H1 (cell line): ENCODE data around the gene CCBE1. TPM values are rescaled to one million over a fixed set of nuclear protein-coding genes. Genes with fewer than 3 reads are reported as not detected.

ENCODE experiments used
- CTCF ChIA-PET: fragments of 300-600 bp; sonication (Branson Sonifier 250); formaldehyde crosslinking; loops from one replicate; lab custom pipeline; 2021; ENCODE audit not compliant: partially characterized antibody; lab: Charles Lee
- POLR2A ChIA-PET: fragments of 300-600 bp; sonication (Branson Sonifier 250); formaldehyde crosslinking; loops from one replicate; lab custom pipeline; 2021; ENCODE audit warnings: inconsistent platforms; ENCODE audit not compliant: partially characterized antibody; lab: Charles Lee
- DNase-seq, 2 experiments: peaks; one replicate each; pipeline versions ENCODE4 v3.0.0 to v3.0.0-alpha.2; 2010 to 2022; ENCODE audit warnings: low spot score in 2 of 2, low read depth in 1 of 2, mixed read lengths in 1 of 2
- FAIRE-seq: peaks from 2 replicates; lab custom pipeline; 2011; peaks lifted over from hg19 to GRCh38; lab: Jason Lieb, UNC
- H2AFZ ChIP-seq: 2 replicates; pipeline ENCODE4 v1.8.1; 2012; ENCODE audit warnings: low read length, inconsistent platforms
- H2AK5ac ChIP-seq: 2 replicates; pipeline ENCODE4 v1.6.1; 2013; ENCODE audit warnings: low read depth, low read length
- H2BK120ac ChIP-seq: replicated peaks from 2 replicates; pipeline ENCODE3; 2013; ENCODE audit warnings: low read depth, low read length, inconsistent platforms
- H2BK12ac ChIP-seq: 2 replicates; pipeline ENCODE4 v1.6.1; 2013; ENCODE audit warnings: low read depth, low read length
- H2BK15ac ChIP-seq: 2 replicates; pipeline ENCODE4 v1.6.1; 2013; ENCODE audit warnings: low read length
- H2BK20ac ChIP-seq: 2 replicates; pipeline ENCODE4 v1.6.1; 2013; ENCODE audit warnings: low read length
- H2BK5ac ChIP-seq: 2 replicates; pipeline ENCODE4 v1.6.1; 2013; ENCODE audit warnings: low read depth, low read length
- H3K14ac ChIP-seq: 2 replicates; pipeline ENCODE4 v1.6.1; 2013; ENCODE audit warnings: inconsistent platforms; ENCODE audit not compliant: insufficient read length
- H3K18ac ChIP-seq: 2 replicates; pipeline ENCODE4 v1.6.1; 2013; ENCODE audit warnings: low read length; ENCODE audit errors: extremely low read depth
- H3K23ac ChIP-seq: 2 replicates; pipeline ENCODE4 v1.6.1; 2013; ENCODE audit warnings: inconsistent platforms; ENCODE audit not compliant: insufficient read length
- H3K23me2 ChIP-seq: 2 replicates; pipeline ENCODE4 v1.6.1; 2013; ENCODE audit warnings: low read depth, low read length
- H3K27ac ChIP-seq: 2 replicates; pipeline ENCODE4 v1.6.1; 2011; ENCODE audit warnings: low read depth, low read length, inconsistent platforms
- H3K27me3 ChIP-seq, 4 experiments: replicated peaks in 1 of 4; 1 replicate in 1 of 4; 2 replicates in 3 of 4; pipeline versions ENCODE4 v1.6.1 to v1.8.1; 2011 to 2013; ENCODE audit warnings: low read length in 3 of 4, mild to moderate bottlenecking in 3 of 4, inconsistent platforms in 2 of 4, mixed read lengths in 2 of 4, moderate library complexity in 1 of 4; ENCODE audit not compliant: control insufficient read depth in 3 of 4, insufficient read depth in 3 of 4; ENCODE audit errors: extremely low read depth in 1 of 4
- H3K36me3 ChIP-seq, 4 experiments: 2 replicates each; pipeline versions ENCODE4 v1.6.1 to v1.8.1; 2011 to 2013; ENCODE audit warnings: mild to moderate bottlenecking in 4 of 4, low read length in 3 of 4, moderate library complexity in 2 of 4, control low read depth in 1 of 4, inconsistent platforms in 1 of 4; ENCODE audit not compliant: insufficient read depth in 4 of 4, control insufficient read depth in 2 of 4
- H3K4ac ChIP-seq: replicated peaks from 2 replicates; pipeline ENCODE3; 2013; ENCODE audit warnings: low read length, low read depth, mixed read lengths, inconsistent platforms; ENCODE audit not compliant: insufficient read length
- H3K4me1 ChIP-seq, 4 experiments: replicated peaks in 1 of 4; 1 replicate in 1 of 4; 2 replicates in 3 of 4; pipeline versions ENCODE4 v1.6.1 to v1.8.1; 2011 to 2013; ENCODE audit warnings: low read length in 3 of 4, inconsistent platforms in 2 of 4, mixed read lengths in 1 of 4; ENCODE audit not compliant: insufficient read depth in 4 of 4, control insufficient read depth in 3 of 4
- H3K4me2 ChIP-seq, 2 experiments: 2 replicates each; pipeline versions ENCODE4 v1.6.1 to v1.8.1; 2011 to 2013; ENCODE audit warnings: low read depth in 2 of 2, low read length in 2 of 2, control low read depth in 1 of 2, inconsistent platforms in 1 of 2, mild to moderate bottlenecking in 1 of 2; ENCODE audit not compliant: insufficient read depth in 1 of 2
- H3K4me3 ChIP-seq, 4 experiments: fragments of 200-600, 300-600 bp in 1 of 4; sonication (generic), shearing (Covaris generic), sonication (Bioruptor Twin) in 1 of 4; 2 replicates each; pipeline versions ENCODE4 v1.5.1 to v1.8.1; 2011 to 2016; ENCODE audit warnings: low read length in 4 of 4, low read depth in 3 of 4, control low read depth in 2 of 4, inconsistent platforms in 2 of 4, mild to moderate bottlenecking in 2 of 4, mixed read lengths in 1 of 4, moderate library complexity in 1 of 4; ENCODE audit not compliant: insufficient read depth in 2 of 4; ENCODE audit errors: extremely low read depth in 1 of 4
- H3K56ac ChIP-seq: replicated peaks from 2 replicates; pipeline ENCODE3; 2013; ENCODE audit warnings: low read depth, mild to moderate bottlenecking, mixed read lengths, low read length, inconsistent platforms; ENCODE audit not compliant: insufficient read length
- H3K79me1 ChIP-seq: 2 replicates; pipeline ENCODE4 v1.6.1; 2013; ENCODE audit warnings: low read depth, low read length, control low read depth
- H3K79me2 ChIP-seq, 2 experiments: 2 replicates each; pipeline versions ENCODE4 v1.6.1 to v1.8.1; 2012 to 2013; ENCODE audit warnings: low read length in 2 of 2, mild to moderate bottlenecking in 2 of 2, inconsistent platforms in 1 of 2; ENCODE audit not compliant: insufficient read depth in 2 of 2, control insufficient read depth in 1 of 2
- H3K9ac ChIP-seq, 4 experiments: replicated peaks in 1 of 4; 1 replicate in 1 of 4; 2 replicates in 3 of 4; pipeline versions ENCODE4 v1.6.1 to v1.8.1; 2011 to 2013; ENCODE audit warnings: low read depth in 3 of 4, low read length in 3 of 4, control low read depth in 2 of 4, mild to moderate bottlenecking in 2 of 4, moderate library complexity in 2 of 4, inconsistent platforms in 1 of 4; ENCODE audit errors: extremely low read depth in 1 of 4
- H3K9me3 ChIP-seq, 2 experiments: 2 replicates each; pipeline versions ENCODE4 v1.6.1 to v1.8.1; 2012 to 2013; ENCODE audit warnings: mild to moderate bottlenecking in 2 of 2, moderate library complexity in 2 of 2, control low read depth in 1 of 2, inconsistent platforms in 1 of 2, low read depth in 1 of 2, low read length in 1 of 2, mixed read lengths in 1 of 2; ENCODE audit not compliant: insufficient read depth in 2 of 2
- H4K20me1 ChIP-seq, 2 experiments: replicated peaks in 1 of 2; 2 replicates each; pipeline versions ENCODE3 to v1.8.1; 2011 to 2013; ENCODE audit warnings: inconsistent platforms in 2 of 2, low read length in 2 of 2, mild to moderate bottlenecking in 1 of 2; ENCODE audit not compliant: insufficient read depth in 2 of 2, control insufficient read depth in 1 of 2
- H4K5ac ChIP-seq: 2 replicates; pipeline ENCODE4 v1.6.1; 2013; ENCODE audit warnings: low read length, low read depth, mixed read lengths, inconsistent platforms; ENCODE audit not compliant: insufficient read length
- H4K8ac ChIP-seq: 2 replicates; pipeline ENCODE4 v1.8.0; 2013; ENCODE audit warnings: mild to moderate bottlenecking, moderate library complexity, low read length, inconsistent platforms; ENCODE audit not compliant: insufficient read depth; ENCODE audit errors: extremely low read depth
- H4K91ac ChIP-seq: replicated peaks from 2 replicates; pipeline ENCODE3; 2013; ENCODE audit warnings: low read length, mixed read lengths, inconsistent platforms; ENCODE audit not compliant: insufficient read length
- ATF2 ChIP-seq: IDR thresholded peaks from 2 replicates; pipeline ENCODE4 v1.6.1; 2012; ENCODE audit warnings: low read length, inconsistent platforms
- CBX8 ChIP-seq: fragments of 300-800, 300-1000 bp; sonication (generic); IDR thresholded peaks from 2 replicates; pipeline ENCODE4 v1.7.1; 2016; ENCODE audit warnings: low read depth, low read length, borderline replicate concordance
- MAX ChIP-seq: IDR thresholded peaks from 2 replicates; pipeline ENCODE4 v1.6.1; 2012; ENCODE audit warnings: inconsistent platforms
- RAD21 ChIP-seq, 2 experiments: IDR thresholded peaks in 1 of 2; conservative IDR thresholded peaks in 1 of 2; 2 replicates each; pipeline ENCODE4 v1.6.1; 2011; ENCODE audit warnings: low read depth in 2 of 2, low read length in 2 of 2, improper control_type of control experiment in 1 of 2, inconsistent platforms in 1 of 2, mild to moderate bottlenecking in 1 of 2, moderate library complexity in 1 of 2
- SIN3A ChIP-seq, 2 experiments: IDR thresholded peaks in 1 of 2; conservative IDR thresholded peaks in 1 of 2; 2 replicates each; pipeline ENCODE4 v1.6.1; 2011 to 2012; ENCODE audit warnings: low read length in 2 of 2, improper control_type of control experiment in 1 of 2, low read depth in 1 of 2, mild to moderate bottlenecking in 1 of 2
- WGBS, 2 experiments: shearing (Covaris generic) in 1 of 2; methylation state at CpG; one replicate each; pipeline versions ENCODE4 v1.1.6 to v1.1.7; 2013 to 2015; ENCODE audit warnings: low lambda C conversion rate in 2 of 2, mixed read lengths in 2 of 2, inconsistent platforms in 1 of 2, low coverage in 1 of 2, missing lambda C conversion rate in 1 of 2; ENCODE audit not compliant: insufficient replicate concordance in 2 of 2, insufficient coverage in 1 of 2, insufficient read length in 1 of 2; ENCODE audit errors: extremely low coverage in 1 of 2, missing lambda C conversion rate in 1 of 2; 5-methylcytosine and 5-hydroxymethylcytosine counted together
- polyA plus RNA-seq, 7 experiments: library from polyadenylated mRNA; depleted of rRNA in 3 of 7; stranded (reverse) in 5 of 7; unstranded in 2 of 7; fragments of >200 nt in 5 of 7; fragments of 200-250 nt in 2 of 7; gene quantifications; 1 replicate in 5 of 7; 2 replicates in 1 of 7; 4 replicates in 1 of 7; pipeline versions ENCODE4 v1.2.1 to v1.2.3, GENCODE V29; 2011 to 2013; ENCODE audit warnings: missing spikeins in 2 of 7, mixed read lengths in 2 of 7
- total RNA-seq: library from RNA; stranded (reverse); fragmentation: NEBNext Ultra II Directional; extraction: Animal tissue kit (Norgen Biotek cat#: 25700); gene quantifications from 2 replicates; pipeline ENCODE4 v1.2.1, GENCODE V29; 2021

Gene CCBE1
- total and polyA plus RNA-seq, 2 of the 8 experiments (the other 6 are each of a cell fraction or from before 2014, with no cell fraction given): 2.1 to 2.6 TPM

- DNase-seq: no peak
These were observed 251.2 kb downstream of the CCBE1 start for GRCh38 chr18:59446012-59446411.

More at GRCh38 chr18:59446012-59446411, 251.2 kb downstream of the CCBE1 start:
- Histone ChIP-seq H3K23ac (no peak overlapping the region), H3K27me3 (no peaks in the 10 kb centered on the region), H2BK120ac (no peak overlapping the region), H4K8ac (no peak overlapping the region), H3K4ac (no peak overlapping the region), H2BK5ac (no peak overlapping the region), H4K5ac (no peak overlapping the region), H2BK20ac (no peak overlapping the region), H3K14ac (no peak overlapping the region), H3K4me1 (peaks cover 0 to 4% (median 1%) of the 10 kb centered on the region in 4 experiments; a peak in 2 of 7 replicates), H2AK5ac (no peak overlapping the region), H2BK12ac (no peak overlapping the region), H3K9me3 (no peaks in the 10 kb centered on the region), H3K4me2 (no peak overlapping the region), H3K9ac (no peak overlapping the region), H3K27ac (no peak overlapping the region), H3K79me2 (no peaks in the 10 kb centered on the region), H4K91ac (no peak overlapping the region), H3K4me3 (no peak overlapping the region), H3K56ac (no peak overlapping the region), H4K20me1 (no peaks in the 10 kb centered on the region), H3K79me1 (no peaks in the 10 kb centered on the region), H3K23me2 (no peaks in the 10 kb centered on the region; the same call in 1 of the 2 replicates), H2BK15ac (no peak overlapping the region), H3K36me3 (no peaks in the 10 kb centered on the region), H2AFZ (no peak overlapping the region), H3K18ac (no peak overlapping the region)
- FAIRE-seq: no peak
- CTCF ChIA-PET: interaction anchor here (0.9 to 6.0 kb wide), 4 partner anchors 9 to 71 kb away, joined by 3 to 40 read pairs (median 4); no protein-coding TSS in a partner anchor
- WGBS, 2 experiments: 82% methylated on average over 1 of the region's 1 CpG; no CpG with 5 or more reads in 1 of the 2 experiments
- TF ChIP-seq CBX8 (no peak), RAD21 (IDR thresholded peaks at IDR 0.05 in 1 of 2, conservative IDR thresholded peaks at IDR 0.05 in 1 of 2; ENCODE audit: low read depth in 2 of 2, low read length in 2 of 2) (peak; percentile 19 to 31; a peak in 3 of 4 replicates), MAX (no peak), ATF2 (no peak), SIN3A (conservative IDR thresholded peaks at IDR 0.05 in 1 of 2, IDR thresholded peaks at IDR 0.05 in 1 of 2; ENCODE audit: low read depth in 1 of 2, low read length in 2 of 2) (0 out of 4 replicates have a peak, but pooled peaks of 1 of the 2 experiments have one; percentile 42)
- POLR2A ChIA-PET: interaction anchor here (0.6 kb wide), 1 partner anchor 13 kb away, joined by 3 read pairs; no protein-coding TSS in a partner anchor
